Osteocyte (in vitro differentiated cells): ENCODE results near the gene SLC16A11. TPM values are rescaled to one million over a fixed set of nuclear protein-coding genes. Genes with fewer than 3 reads are reported as not detected.

Experiments used
- DNase-seq: peaks from one replicate; pipeline ENCODE4 v3.0.0; 2021; ENCODE audit warnings: mixed read lengths; ENCODE audit not compliant: unreplicated experiment; ENCODE audit errors: extremely low spot score
- H3K27ac Mint-ChIP-seq: one replicate; pipeline ENCODE4 v1.8.0; 2021; ENCODE audit warnings: mild to moderate bottlenecking, mixed read lengths; ENCODE audit not compliant: unreplicated experiment
- H3K27me3 Mint-ChIP-seq: one replicate; pipeline ENCODE4 v1.8.0; 2021; ENCODE audit warnings: mixed read lengths; ENCODE audit not compliant: unreplicated experiment
- H3K36me3 Mint-ChIP-seq: one replicate; pipeline ENCODE4 v1.8.0; 2021; ENCODE audit warnings: mixed read lengths; ENCODE audit not compliant: unreplicated experiment
- H3K4me1 Mint-ChIP-seq: one replicate; pipeline ENCODE4 v1.8.0; 2021; ENCODE audit warnings: mixed read lengths; ENCODE audit not compliant: unreplicated experiment
- H3K4me3 Mint-ChIP-seq: one replicate; pipeline ENCODE4 v1.8.0; 2021; ENCODE audit warnings: mild to moderate bottlenecking, moderate library complexity, mixed read lengths; ENCODE audit not compliant: unreplicated experiment
- H3K9me3 Mint-ChIP-seq: one replicate; pipeline ENCODE4 v1.8.0; 2021; ENCODE audit warnings: mixed read lengths; ENCODE audit not compliant: unreplicated experiment
- total RNA-seq: library from RNA; stranded (reverse); gene quantifications from 2 replicates; pipeline ENCODE4 v1.2.1, GENCODE V29; 2021
- TF ChIP-seq, protein P1 (sequence below): fragments of 200-600 bp; sonication (generic); IDR thresholded peaks from 2 replicates; pipeline ENCODE4 v1.5.0; 2021; ENCODE audit warnings: antibody characterized with exemption, mild to moderate bottlenecking, moderate library complexity

Gene SLC16A11
- total RNA-seq, 1 donor from 2014 or later, result 0.75 TPM

DNA sequence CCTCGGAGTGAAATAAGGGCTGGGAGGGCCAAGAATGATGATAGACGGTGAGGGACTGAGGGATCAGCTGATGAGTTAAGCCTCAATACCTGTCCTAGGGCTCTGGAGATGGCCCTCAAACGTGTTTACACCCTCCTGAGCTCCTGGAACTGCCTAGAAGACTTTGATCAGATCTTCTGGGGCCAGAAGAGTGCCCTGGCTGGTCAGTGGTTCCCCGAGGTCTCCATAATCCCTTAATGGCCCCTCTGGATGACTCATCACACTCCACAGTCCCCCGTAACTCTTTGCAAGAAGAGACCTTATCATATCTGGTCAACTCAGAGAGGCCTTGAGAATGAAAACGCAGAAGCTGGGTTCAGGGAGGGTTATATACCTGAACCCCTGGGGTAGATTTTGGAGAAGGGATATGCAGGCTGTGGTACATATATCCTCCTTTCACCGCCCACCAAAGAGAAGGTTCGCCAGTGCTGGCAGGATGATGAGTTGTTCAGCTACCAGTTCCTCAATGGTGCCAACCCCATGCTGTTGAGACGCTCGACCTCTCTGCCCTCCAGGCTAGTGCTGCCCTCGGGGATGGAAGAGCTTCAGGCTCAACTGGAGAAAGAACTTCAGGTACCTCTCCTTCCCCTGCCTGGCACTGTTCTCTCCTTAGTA is 44.9 kb downstream of the SLC16A11 start:
- Mint-ChIP-seq H3K9me3 (no peaks in the 10 kb centered on the region), H3K36me3 (peaks cover 48% of the 10 kb centered on the region), H3K27me3 (no peaks in the 10 kb centered on the region), H3K27ac (no peak overlapping the region), H3K4me3 (no peak overlapping the region), H3K4me1 (no peaks in the 10 kb centered on the region)
- TF ChIP-seq, protein P1, sequence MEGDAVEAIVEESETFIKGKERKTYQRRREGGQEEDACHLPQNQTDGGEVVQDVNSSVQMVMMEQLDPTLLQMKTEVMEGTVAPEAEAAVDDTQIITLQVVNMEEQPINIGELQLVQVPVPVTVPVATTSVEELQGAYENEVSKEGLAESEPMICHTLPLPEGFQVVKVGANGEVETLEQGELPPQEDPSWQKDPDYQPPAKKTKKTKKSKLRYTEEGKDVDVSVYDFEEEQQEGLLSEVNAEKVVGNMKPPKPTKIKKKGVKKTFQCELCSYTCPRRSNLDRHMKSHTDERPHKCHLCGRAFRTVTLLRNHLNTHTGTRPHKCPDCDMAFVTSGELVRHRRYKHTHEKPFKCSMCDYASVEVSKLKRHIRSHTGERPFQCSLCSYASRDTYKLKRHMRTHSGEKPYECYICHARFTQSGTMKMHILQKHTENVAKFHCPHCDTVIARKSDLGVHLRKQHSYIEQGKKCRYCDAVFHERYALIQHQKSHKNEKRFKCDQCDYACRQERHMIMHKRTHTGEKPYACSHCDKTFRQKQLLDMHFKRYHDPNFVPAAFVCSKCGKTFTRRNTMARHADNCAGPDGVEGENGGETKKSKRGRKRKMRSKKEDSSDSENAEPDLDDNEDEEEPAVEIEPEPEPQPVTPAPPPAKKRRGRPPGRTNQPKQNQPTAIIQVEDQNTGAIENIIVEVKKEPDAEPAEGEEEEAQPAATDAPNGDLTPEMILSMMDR, result no peak
- no peak for DNase-seq

DNA sequence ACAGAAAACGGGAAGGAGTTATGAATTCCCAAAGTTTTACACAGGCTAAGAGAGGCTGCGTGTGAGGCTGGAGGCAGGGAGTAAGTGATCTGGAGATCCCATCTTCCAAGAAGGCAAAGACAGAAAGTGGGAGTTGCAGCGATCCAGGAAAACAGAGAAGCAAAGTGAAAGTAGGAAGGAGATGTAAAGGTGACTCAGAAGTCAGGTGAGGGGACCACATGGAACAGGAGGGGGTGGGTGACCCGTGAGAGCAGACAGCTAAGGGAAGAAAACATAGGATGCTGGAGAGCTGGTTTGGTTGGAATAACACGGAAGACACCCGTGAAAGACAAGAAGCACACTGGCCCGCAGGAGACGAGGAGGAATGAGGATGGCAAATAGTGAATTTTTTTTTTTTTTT is 46.7 kb downstream of the SLC16A11 start:
- no peak overlapping the region for H3K4me3 Mint-ChIP-seq
- H3K9me3 Mint-ChIP-seq, result no peaks in the 10 kb centered on the region
- no peak for DNase-seq
- TF ChIP-seq, protein P1, result no peak
- no peaks in the 10 kb centered on the region for H3K27me3 Mint-ChIP-seq
- peaks cover 41% of the 10 kb centered on the region for H3K36me3 Mint-ChIP-seq
- H3K27ac Mint-ChIP-seq, result no peak overlapping the region
- H3K4me1 Mint-ChIP-seq, result no peaks in the 10 kb centered on the region

DNA sequence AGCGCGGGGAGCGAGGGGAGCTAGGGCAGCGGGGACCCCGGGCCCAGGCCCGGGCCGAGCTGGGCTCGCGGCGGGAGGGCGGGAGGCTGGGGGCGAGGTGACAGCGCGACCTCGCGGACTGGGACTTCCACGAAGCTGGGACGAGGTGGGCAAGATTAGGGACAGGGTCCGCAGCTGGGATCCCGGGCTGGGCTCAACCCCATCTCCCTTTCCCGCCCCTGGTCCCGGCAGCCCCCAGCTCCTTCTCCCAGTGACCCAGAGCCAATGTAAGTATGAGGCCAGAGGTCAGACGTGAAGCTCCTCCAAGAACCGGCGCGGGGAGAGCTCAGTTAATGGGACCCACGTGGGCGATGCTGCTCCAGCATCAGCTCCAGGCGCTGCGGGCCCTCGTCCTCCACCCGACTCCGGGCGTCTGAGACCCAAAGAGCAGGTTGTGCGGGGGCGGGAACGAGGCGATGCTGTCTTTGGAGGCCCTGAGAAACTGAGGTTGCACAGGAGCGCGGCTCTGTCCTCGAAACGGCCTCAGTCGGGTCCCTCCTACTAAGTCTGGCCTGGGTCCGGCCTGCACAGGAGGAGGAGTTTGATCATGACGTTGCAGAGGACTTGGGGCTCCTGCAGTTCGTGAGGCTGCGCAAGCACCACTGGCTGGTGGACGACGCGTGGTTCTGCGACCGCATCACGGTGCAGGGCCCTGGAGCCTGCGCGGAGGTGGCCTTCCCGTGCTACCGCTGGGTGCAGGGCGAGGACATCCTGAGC is 47.5 kb downstream of the SLC16A11 start:
- H3K36me3 Mint-ChIP-seq, result peaks cover 34% of the 10 kb centered on the region
- H3K27me3 Mint-ChIP-seq, result no peaks in the 10 kb centered on the region
- H3K4me1 Mint-ChIP-seq, result no peaks in the 10 kb centered on the region
- no peak overlapping the region for H3K4me3 Mint-ChIP-seq
- no peak overlapping the region for H3K27ac Mint-ChIP-seq
- TF ChIP-seq, protein P1, result no peak
- DNase-seq, result no peak
- H3K9me3 Mint-ChIP-seq, result no peaks in the 10 kb centered on the region

DNA sequence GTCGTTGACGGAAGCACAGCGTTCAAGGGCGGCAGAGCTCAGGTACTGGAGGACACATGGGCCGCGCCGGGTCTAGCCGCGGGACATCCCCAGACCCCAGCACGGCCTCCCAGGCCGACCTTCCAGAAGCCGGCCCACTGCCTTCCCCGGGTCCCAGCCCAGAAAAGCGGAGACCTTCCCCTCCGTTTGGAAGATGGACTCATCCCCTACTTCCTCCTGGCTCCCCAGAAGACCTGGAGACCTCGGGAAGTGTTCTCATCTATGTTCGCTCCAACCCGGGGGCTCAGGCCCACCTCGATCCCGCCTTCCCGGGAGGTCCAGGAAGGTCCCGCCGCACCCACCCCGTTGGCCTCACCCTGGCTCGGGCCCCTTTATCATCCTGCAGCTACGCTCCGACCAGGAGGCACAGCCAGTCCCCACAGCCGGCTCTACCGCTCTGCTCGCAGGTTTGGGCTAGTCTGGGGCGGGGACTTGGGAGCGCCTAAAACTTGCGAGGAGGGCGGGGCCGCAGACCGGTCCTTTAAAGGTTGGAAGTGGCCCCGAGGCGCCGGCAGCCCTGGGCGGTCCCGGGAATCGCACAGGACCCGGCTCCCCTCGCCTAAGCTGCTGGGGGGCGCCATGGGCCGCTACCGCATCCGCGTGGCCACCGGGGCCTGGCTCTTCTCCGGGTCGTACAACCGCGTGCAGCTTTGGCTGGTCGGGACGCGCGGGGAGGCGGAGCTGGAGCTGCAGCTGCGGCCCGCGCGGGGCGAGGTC is 48.2 kb downstream of the SLC16A11 start, which contains the start of gene ALOX12:
Gene ALOX12, plus strand, starts transcription at position 550 of the 756 bp plus-strand sequence. Its CDS starts 69 bp downstream, at position 619.
- H3K4me1 Mint-ChIP-seq, result no peaks in the 10 kb centered on the region

More for the DNA sequence above, 48.2 kb downstream of the SLC16A11 start, which contains the start of gene ALOX12:
- Mint-ChIP-seq H3K27me3 (no peaks in the 10 kb centered on the region), H3K9me3 (no peaks in the 10 kb centered on the region), H3K4me3 (no peak within 1 kb of the TSS), H3K36me3 (peaks cover 28% of the 10 kb centered on the region), H3K27ac (no peak within 1 kb of the TSS)
- no peak for DNase-seq
- TF ChIP-seq, protein P1, result no peak
